ENCODE results near the gene TNFRSF19. TPM values are rescaled to one million over a fixed set of nuclear protein-coding genes. Genes with fewer than 3 reads are reported as not detected.

Gene TNFRSF19
- total RNA-seq, 2 donors from 2014 or later, result 0.28 TPM; not detected in 1

GRCh38 chr13:23697772-23698313 is 127.6 kb downstream of the TNFRSF19 start:
- Mint-ChIP-seq H3K27ac (peak overlapping the region; percentile 23), H3K9me3 (no peaks in the 10 kb centered on the region), H3K27me3 (peaks cover 3% of the 10 kb centered on the region), H3K4me1 (peaks cover 15% of the 10 kb centered on the region), H3K4me3 (no peak overlapping the region), H3K36me3 (ENCODE audit: low read depth) (no peaks in the 10 kb centered on the region)
- ATAC-seq (replicated peaks), result no peak

DNA sequence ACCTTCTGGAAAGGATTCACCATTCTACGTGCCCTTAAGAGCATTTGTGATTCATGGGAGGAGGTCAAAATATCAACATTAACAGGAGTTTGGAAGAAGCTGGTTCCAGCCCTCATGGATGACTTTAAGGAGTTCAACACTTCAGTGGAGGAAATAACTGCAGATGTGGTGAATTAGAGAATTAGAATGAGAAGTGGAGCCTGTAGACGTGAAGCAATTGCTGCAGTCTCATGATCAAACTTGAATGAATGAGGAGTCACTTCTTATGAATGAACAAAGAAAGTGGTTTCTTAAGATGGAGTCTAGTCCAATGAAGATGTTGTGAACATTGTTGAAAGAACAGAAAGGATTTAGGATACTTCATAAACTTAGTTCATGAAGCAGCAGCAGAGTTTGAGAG is 129.1 kb downstream of the TNFRSF19 start:
- H3K27me3 Mint-ChIP-seq, result peaks cover 3% of the 10 kb centered on the region
- no peak overlapping the region for H3K4me3 Mint-ChIP-seq

DNA sequence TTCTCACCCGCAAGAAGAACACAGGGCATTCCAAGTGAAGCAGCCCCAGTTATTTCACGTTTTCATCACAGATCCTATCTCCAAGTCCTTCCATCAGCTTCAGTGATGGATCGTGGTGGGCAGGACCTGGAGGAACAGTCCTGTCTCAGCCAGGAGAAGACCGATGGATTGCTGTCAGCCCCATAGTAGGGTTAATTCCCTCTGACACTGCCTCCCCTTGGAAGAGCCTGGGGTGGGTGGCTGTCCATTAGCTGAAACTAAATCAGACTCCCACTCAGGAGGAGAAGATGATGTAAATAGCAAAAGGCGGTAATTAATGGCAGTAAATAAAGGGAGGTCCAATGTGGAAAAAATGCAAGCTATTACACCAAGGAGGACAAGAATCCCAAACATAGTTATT is 131.0 kb downstream of the TNFRSF19 start:
- ATAC-seq (replicated peaks), result no peak
- Mint-ChIP-seq H3K9me3 (no peaks in the 10 kb centered on the region), H3K27me3 (peaks cover 3% of the 10 kb centered on the region), H3K27ac (no peak overlapping the region), H3K4me1 (peaks cover 10% of the 10 kb centered on the region), H3K36me3 (ENCODE audit: low read depth) (no peaks in the 10 kb centered on the region), H3K4me3 (no peak overlapping the region)

More for the DNA sequence above, 129.1 kb downstream of the TNFRSF19 start:
- ATAC-seq (replicated peaks), result no peak
- Mint-ChIP-seq H3K4me1 (peaks cover 15% of the 10 kb centered on the region), H3K36me3 (ENCODE audit: low read depth) (no peaks in the 10 kb centered on the region), H3K9me3 (no peaks in the 10 kb centered on the region), H3K27ac (no peak overlapping the region)

GRCh38 chr13:23701636-23702035 is 131.4 kb downstream of the TNFRSF19 start:
- Mint-ChIP-seq H3K9me3 (no peaks in the 10 kb centered on the region), H3K4me1 (peaks cover 7% of the 10 kb centered on the region), H3K27ac (no peak overlapping the region), H3K36me3 (ENCODE audit: low read depth) (no peaks in the 10 kb centered on the region), H3K4me3 (no peak overlapping the region), H3K27me3 (peaks cover 3% of the 10 kb centered on the region)
- ATAC-seq (replicated peaks), result no peak

DNA sequence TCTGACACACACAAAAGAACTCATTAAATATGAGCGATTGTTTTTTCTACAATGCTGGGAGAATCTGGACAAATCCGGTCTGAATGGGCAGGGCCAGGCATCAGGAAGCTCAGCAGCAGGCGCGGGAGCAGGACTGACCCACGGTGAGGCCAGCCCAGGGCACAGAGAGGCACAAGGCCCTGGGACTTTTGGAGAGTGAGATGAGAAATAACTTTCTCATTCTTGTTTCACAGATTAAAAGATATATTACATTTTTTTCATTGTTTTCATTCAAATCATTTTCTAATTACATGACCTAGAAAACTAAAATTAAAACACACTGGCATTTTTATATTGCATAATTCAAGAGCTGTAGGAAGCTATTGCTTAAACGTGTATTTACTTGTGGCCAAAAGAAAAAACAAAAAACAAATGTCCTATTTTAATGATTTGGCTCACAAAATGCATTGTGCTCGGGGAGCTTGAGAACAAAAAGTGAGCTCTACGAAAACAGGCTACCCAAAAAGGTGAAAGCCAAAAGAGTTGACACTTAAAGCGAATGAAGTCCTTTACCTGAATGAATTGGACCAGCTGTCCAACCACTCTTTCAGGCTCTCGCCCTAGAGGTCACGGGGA is 133.1 kb downstream of the TNFRSF19 start:
- H3K27me3 Mint-ChIP-seq, result peaks cover 3% of the 10 kb centered on the region
- no peak overlapping the region for H3K4me3 Mint-ChIP-seq
- no peaks in the 10 kb centered on the region for H3K4me1 Mint-ChIP-seq
- H3K36me3 Mint-ChIP-seq (ENCODE audit: low read depth), result no peaks in the 10 kb centered on the region
- ATAC-seq (replicated peaks), result no peak
- no peak overlapping the region for H3K27ac Mint-ChIP-seq
- no peaks in the 10 kb centered on the region for H3K9me3 Mint-ChIP-seq

DNA sequence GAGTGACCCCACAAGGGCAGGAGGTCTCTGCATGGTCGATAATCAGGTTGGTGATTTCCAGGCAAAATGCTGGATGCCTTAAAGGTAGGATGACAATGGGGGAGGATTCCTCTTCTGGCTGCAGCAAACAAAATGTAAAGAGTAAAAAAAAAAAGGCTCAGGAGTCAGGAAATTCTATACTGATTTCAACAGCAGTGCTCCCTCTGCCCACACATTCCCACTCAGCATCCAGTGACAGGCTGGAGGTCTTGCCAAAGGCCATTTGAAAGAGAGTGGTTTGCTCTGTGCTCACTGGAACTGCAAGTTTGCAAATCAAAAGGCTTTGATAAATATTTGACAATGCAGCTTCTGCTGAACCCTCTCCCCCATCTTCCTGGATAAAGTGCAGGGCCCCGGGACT is 135.4 kb downstream of the TNFRSF19 start:
- H3K9me3 Mint-ChIP-seq, result no peaks in the 10 kb centered on the region
- no peak for ATAC-seq (replicated peaks)

DNA sequence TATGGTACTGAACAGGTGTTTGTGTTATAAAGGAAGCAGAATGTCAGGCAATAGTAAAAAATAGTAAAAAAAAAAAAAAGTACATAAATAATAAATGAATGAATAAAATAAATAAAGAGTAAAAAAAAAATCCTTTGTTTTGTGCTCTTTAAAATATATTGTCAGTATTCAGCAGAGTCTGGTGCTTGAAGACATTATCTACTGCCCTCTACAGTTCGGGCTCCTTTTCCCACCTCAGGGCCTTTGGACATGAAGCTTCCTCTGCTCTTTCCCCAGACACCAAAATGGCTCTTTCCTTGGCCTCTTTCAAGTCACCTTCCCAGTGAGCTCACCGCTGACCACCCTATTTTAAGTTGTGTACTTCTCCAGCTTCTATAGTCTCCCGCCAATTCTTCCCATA is 137.5 kb downstream of the TNFRSF19 start:
- Mint-ChIP-seq H3K9me3 (no peaks in the 10 kb centered on the region), H3K27me3 (no peaks in the 10 kb centered on the region), H3K4me3 (no peak overlapping the region), H3K36me3 (ENCODE audit: low read depth) (no peaks in the 10 kb centered on the region), H3K4me1 (no peaks in the 10 kb centered on the region), H3K27ac (no peak overlapping the region)
- ATAC-seq (replicated peaks), result no peak

More for the DNA sequence above, 135.4 kb downstream of the TNFRSF19 start:
- no peaks in the 10 kb centered on the region for H3K4me1 Mint-ChIP-seq
- no peak overlapping the region for H3K4me3 Mint-ChIP-seq
- H3K27ac Mint-ChIP-seq, result no peak overlapping the region
- no peaks in the 10 kb centered on the region for H3K36me3 Mint-ChIP-seq (ENCODE audit: low read depth)
- H3K27me3 Mint-ChIP-seq, result peaks cover 3% of the 10 kb centered on the region

GRCh38 chr13:23709536-23709935 is 139.3 kb downstream of the TNFRSF19 start:
- no peaks in the 10 kb centered on the region for H3K9me3 Mint-ChIP-seq
- H3K36me3 Mint-ChIP-seq (ENCODE audit: low read depth), result no peaks in the 10 kb centered on the region
- peaks cover 5% of the 10 kb centered on the region for H3K27me3 Mint-ChIP-seq
- ATAC-seq (replicated peaks), result no peak
- H3K4me3 Mint-ChIP-seq, result no peak overlapping the region
- no peak overlapping the region for H3K27ac Mint-ChIP-seq
- H3K4me1 Mint-ChIP-seq, result no peaks in the 10 kb centered on the region

GRCh38 chr13:23710366-23710765 is 140.2 kb downstream of the TNFRSF19 start:
- H3K27ac Mint-ChIP-seq, result no peak overlapping the region
- H3K36me3 Mint-ChIP-seq (ENCODE audit: low read depth), result no peaks in the 10 kb centered on the region
- no peak for ATAC-seq (replicated peaks)
- H3K27me3 Mint-ChIP-seq, result peaks cover 5% of the 10 kb centered on the region
- H3K4me3 Mint-ChIP-seq, result no peak overlapping the region
- H3K9me3 Mint-ChIP-seq, result no peaks in the 10 kb centered on the region
- no peaks in the 10 kb centered on the region for H3K4me1 Mint-ChIP-seq

DNA sequence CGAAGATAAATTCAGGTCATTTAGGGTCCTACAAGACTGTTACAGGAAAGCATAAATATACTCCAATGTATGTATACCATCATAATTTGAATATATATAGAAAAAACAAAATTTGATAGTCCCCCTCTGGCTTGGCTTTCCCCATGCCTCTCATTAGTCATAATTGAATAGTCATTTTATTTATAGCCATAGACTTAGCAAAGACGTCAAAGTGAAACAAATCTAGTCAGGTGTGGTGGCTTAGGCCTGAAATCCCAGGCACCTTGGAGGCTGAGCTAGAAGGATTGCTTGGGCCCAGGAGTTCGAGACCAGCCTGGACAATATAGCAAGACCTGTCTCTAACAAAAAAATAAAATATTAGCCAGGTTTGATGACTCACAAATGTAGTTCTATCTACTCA is 141.1 kb downstream of the TNFRSF19 start:
- no peak overlapping the region for H3K27ac Mint-ChIP-seq

DNA sequence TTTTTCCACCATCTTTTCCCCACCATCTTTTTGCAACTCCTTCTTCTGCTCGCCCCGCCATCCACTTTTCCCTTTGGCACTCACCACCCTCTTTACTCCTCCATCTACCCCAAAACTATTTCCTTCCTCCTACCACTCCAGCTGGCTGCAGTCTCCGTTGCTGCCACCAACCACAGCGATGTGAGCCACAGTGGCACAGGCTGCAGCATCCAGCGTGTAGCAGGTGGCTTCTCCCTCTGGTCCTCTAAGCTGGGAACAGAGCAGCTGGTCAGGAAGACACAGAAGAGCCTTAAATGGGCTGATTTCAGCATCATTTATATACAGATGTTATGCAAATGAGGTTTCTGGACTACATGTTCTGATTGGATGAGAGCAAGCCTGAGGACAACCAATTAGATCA is 144.5 kb downstream of the TNFRSF19 start:
- ATAC-seq (replicated peaks), result no peak
- no peaks in the 10 kb centered on the region for H3K4me1 Mint-ChIP-seq
- peaks cover 5% of the 10 kb centered on the region for H3K27me3 Mint-ChIP-seq
- H3K4me3 Mint-ChIP-seq, result no peak overlapping the region
- no peak overlapping the region for H3K27ac Mint-ChIP-seq
- no peaks in the 10 kb centered on the region for H3K9me3 Mint-ChIP-seq
- H3K36me3 Mint-ChIP-seq (ENCODE audit: low read depth), result no peaks in the 10 kb centered on the region

More for the DNA sequence above, 141.1 kb downstream of the TNFRSF19 start:
- Mint-ChIP-seq H3K27me3 (peaks cover 5% of the 10 kb centered on the region), H3K4me3 (no peak overlapping the region), H3K4me1 (no peaks in the 10 kb centered on the region), H3K36me3 (ENCODE audit: low read depth) (no peaks in the 10 kb centered on the region), H3K9me3 (no peaks in the 10 kb centered on the region)
- no peak for ATAC-seq (replicated peaks)

GRCh38 chr13:23715092-23715761 is 145.0 kb downstream of the TNFRSF19 start:
- no peaks in the 10 kb centered on the region for H3K36me3 Mint-ChIP-seq (ENCODE audit: low read depth)
- H3K27me3 Mint-ChIP-seq, result peaks cover 5% of the 10 kb centered on the region
- H3K9me3 Mint-ChIP-seq, result no peaks in the 10 kb centered on the region
- H3K27ac Mint-ChIP-seq, result no peak overlapping the region
- H3K4me3 Mint-ChIP-seq, result no peak overlapping the region
- H3K4me1 Mint-ChIP-seq, result no peaks in the 10 kb centered on the region
- no peak for ATAC-seq (replicated peaks)

DNA sequence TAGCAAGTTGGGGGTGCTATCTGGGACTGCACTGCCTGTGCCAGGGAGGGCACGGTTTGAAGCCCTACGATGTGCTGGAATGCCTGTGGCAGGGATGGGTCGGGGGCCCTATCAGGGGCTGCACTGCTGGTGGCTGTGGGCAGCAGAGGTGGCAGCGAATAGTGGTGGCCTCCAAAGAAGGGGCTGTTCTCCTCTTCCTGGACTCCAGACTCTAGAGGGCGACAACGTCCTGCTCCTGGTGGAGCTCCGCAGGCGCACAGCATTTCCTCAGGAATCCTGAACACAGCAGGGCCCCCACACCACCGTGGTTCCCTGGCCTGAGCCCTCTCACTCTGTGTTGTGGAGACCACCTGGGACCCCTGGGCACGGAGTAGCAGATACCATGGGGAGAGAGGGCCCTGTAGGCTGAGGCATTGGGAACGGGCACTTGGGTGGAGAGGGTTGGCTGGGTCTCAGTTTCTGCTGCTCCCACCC is 145.6 kb downstream of the TNFRSF19 start:
- no peak for ATAC-seq (replicated peaks)
- Mint-ChIP-seq H3K27ac (no peak overlapping the region), H3K4me3 (no peak overlapping the region), H3K36me3 (ENCODE audit: low read depth) (no peaks in the 10 kb centered on the region), H3K27me3 (peaks cover 5% of the 10 kb centered on the region), H3K9me3 (no peaks in the 10 kb centered on the region), H3K4me1 (no peaks in the 10 kb centered on the region)

GRCh38 chr13:23716401-23716800 is 146.2 kb downstream of the TNFRSF19 start:
- H3K27me3 Mint-ChIP-seq, result peaks cover 5% of the 10 kb centered on the region
- H3K36me3 Mint-ChIP-seq (ENCODE audit: low read depth), result no peaks in the 10 kb centered on the region
- H3K4me3 Mint-ChIP-seq, result no peak overlapping the region
- no peak for ATAC-seq (replicated peaks)
- H3K27ac Mint-ChIP-seq, result no peak overlapping the region
- no peaks in the 10 kb centered on the region for H3K9me3 Mint-ChIP-seq
- H3K4me1 Mint-ChIP-seq, result no peaks in the 10 kb centered on the region

- no peaks in the 10 kb centered on the region for H3K9me3 Mint-ChIP-seq
Measured at GRCh38 chr13:23718996-23719395, 148.8 kb downstream of the TNFRSF19 start.

More at GRCh38 chr13:23718996-23719395, 148.8 kb downstream of the TNFRSF19 start:
- no peak overlapping the region for H3K4me3 Mint-ChIP-seq
- no peak for ATAC-seq (replicated peaks)
- H3K36me3 Mint-ChIP-seq (ENCODE audit: low read depth), result no peaks in the 10 kb centered on the region
- H3K27ac Mint-ChIP-seq, result no peak overlapping the region
- H3K4me1 Mint-ChIP-seq, result no peaks in the 10 kb centered on the region
- peaks cover 4% of the 10 kb centered on the region for H3K27me3 Mint-ChIP-seq
